ENCODE results near the gene EEFSEC.

GRCh38 chr3:128283421-128283820 is 130.1 kb downstream of the EEFSEC start:
- TF ChIP-seq, protein P1, sequence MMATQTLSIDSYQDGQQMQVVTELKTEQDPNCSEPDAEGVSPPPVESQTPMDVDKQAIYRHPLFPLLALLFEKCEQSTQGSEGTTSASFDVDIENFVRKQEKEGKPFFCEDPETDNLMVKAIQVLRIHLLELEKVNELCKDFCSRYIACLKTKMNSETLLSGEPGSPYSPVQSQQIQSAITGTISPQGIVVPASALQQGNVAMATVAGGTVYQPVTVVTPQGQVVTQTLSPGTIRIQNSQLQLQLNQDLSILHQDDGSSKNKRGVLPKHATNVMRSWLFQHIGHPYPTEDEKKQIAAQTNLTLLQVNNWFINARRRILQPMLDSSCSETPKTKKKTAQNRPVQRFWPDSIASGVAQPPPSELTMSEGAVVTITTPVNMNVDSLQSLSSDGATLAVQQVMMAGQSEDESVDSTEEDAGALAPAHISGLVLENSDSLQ (IDR thresholded peaks at IDR 0.05), result no peak
- TF ChIP-seq HDGF (IDR thresholded peaks at IDR 0.05; ENCODE audit: borderline replicate concordance) (no peak), L3MBTL2 (conservative IDR thresholded peaks at IDR 0.05) (no peak), SUZ12 (IDR thresholded peaks at IDR 0.05) (no peak), BHLHE40 (IDR thresholded peaks at IDR 0.05; ENCODE audit: borderline replicate concordance) (no peak), TARDBP (IDR thresholded peaks at IDR 0.05) (no peak), FOXM1 (IDR thresholded peaks at IDR 0.05; ENCODE audit: borderline replicate concordance) (no peak), ZNF384 (IDR thresholded peaks at IDR 0.05) (no peak), SP1 (IDR thresholded peaks at IDR 0.05) (no peak), CTBP1 (IDR thresholded peaks at IDR 0.05; ENCODE audit: borderline replicate concordance) (no peak), FOXA1 (IDR thresholded peaks at IDR 0.05) (no peak)

Data from HEK293T (cell line).